ENCODE measurements around the gene RSPH9.
A peak's percentile ranks its signal among the peaks of the same experiment; 100 is the strongest.
"Not testable (repeated sequence)": the region's sequence is repeated elsewhere in the genome, so short reads cannot be mapped to it uniquely, and the experiment has no call there.

Gene RSPH9

GRCh38 chr6:43629104-43629504 lies 15.7 kb upstream of the RSPH9 start, which contains the start of gene GTPBP2:
TSS of gene GTPBP2 (minus strand) at chr6:43629264. CDS start at chr6:43629162, 102 bp downstream.
- peak; percentile 99 for DNase-seq (ENCODE audit: low spot score)

- DNase-seq (ENCODE audit: low spot score) = peak; percentile 97
These were observed 15.1 kb upstream of the RSPH9 start for GRCh38 chr6:43629505-43630300.

GRCh38 chr6:43630980-43631619 lies 13.7 kb upstream of the RSPH9 start:
- no peak for DNase-seq (ENCODE audit: low spot score)

- DNase-seq (ENCODE audit: low spot score) = not testable (repeated sequence)
These were observed 11.8 kb upstream of the RSPH9 start for GRCh38 chr6:43633002-43633401.

GRCh38 chr6:43634702-43635303 lies 10.0 kb upstream of the RSPH9 start:
- DNase-seq (ENCODE audit: low spot score) = no peak

GRCh38 chr6:43635387-43636307 lies 9.2 kb upstream of the RSPH9 start, which contains the start of gene MAD2L1BP:
TSS of gene MAD2L1BP (plus strand) at chr6:43635840. CDS start at chr6:43635876, 36 bp downstream.
- peak; percentile 85 for DNase-seq (ENCODE audit: low spot score)

- DNase-seq (ENCODE audit: low spot score) = peak; percentile 46
These were observed 8.6 kb upstream of the RSPH9 start for GRCh38 chr6:43636308-43636659.

GRCh38 chr6:43639984-43640800 lies 4.6 kb upstream of the RSPH9 start:
- peak; percentile 28 for DNase-seq (ENCODE audit: low spot score)

GRCh38 chr6:43645613-43645964 lies 753 bp downstream of the RSPH9 start:
- no peak for DNase-seq (ENCODE audit: low spot score)

GRCh38 chr6:43647613-43648012 lies 2.8 kb downstream of the RSPH9 start:
- no peak for DNase-seq (ENCODE audit: low spot score)

GRCh38 chr6:43648248-43648647 lies 3.4 kb downstream of the RSPH9 start:
- DNase-seq (ENCODE audit: low spot score) = no peak

GRCh38 chr6:43652822-43653221 lies 8.0 kb downstream of the RSPH9 start:
- not testable (repeated sequence) for DNase-seq (ENCODE audit: low spot score)

GRCh38 chr6:43657221-43657802 lies 12.5 kb downstream of the RSPH9 start:
- no peak for DNase-seq (ENCODE audit: low spot score)

GRCh38 chr6:43658161-43658560 lies 13.3 kb downstream of the RSPH9 start:
- DNase-seq (ENCODE audit: low spot score) = no peak

GRCh38 chr6:43662948-43663347 lies 18.1 kb downstream of the RSPH9 start:
- DNase-seq (ENCODE audit: low spot score) = not testable (repeated sequence)

- DNase-seq (ENCODE audit: low spot score) = no peak
These were observed 20.5 kb downstream of the RSPH9 start for GRCh38 chr6:43665376-43665775.

GRCh38 chr6:43666196-43666920 lies 21.5 kb downstream of the RSPH9 start:
- DNase-seq (ENCODE audit: low spot score) = no peak

GRCh38 chr6:43667245-43668150 lies 22.7 kb downstream of the RSPH9 start:
- peak; percentile 51 for DNase-seq (ENCODE audit: low spot score)

Measured in RKO (cell line).